Fibroblast of skin of scalp (primary cell): ENCODE measurements around the gene MAP3K14.
A peak's percentile ranks its signal among the peaks of the same experiment; 100 is the strongest.
"Not testable (repeated sequence)": the region's sequence is repeated elsewhere in the genome, so short reads cannot be mapped to it uniquely, and the experiment has no call there.

ENCODE experiments used
- DNase-seq: peaks from one replicate; pipeline ENCODE4 v3.0.0-alpha.2; 2013

MAP3K14 gene

DNA sequence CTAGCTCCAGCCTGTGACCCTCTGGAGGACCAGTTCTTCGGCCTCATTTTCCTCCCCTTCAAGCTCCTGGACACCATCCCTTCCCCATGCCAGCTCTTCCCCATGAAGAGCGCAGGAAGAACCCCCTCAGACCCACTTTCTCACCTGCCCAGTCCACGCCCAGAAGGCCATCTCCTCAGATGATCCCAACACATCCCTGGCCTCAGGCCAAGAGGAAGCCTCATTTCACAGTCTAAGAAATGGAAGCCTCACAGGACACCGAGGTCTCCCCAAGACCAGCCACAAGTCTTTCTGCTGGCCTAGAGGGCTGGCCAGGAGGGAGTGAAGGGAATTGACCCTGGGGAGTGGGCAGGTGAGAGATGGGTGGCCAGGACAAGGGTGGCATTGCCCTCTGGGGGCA, 62.9 kb downstream of the MAP3K14 start:
- no peak for DNase-seq

GRCh38 chr17:45253237-45253636, 63.6 kb downstream of the MAP3K14 start:
- not testable (repeated sequence) for DNase-seq

DNA sequence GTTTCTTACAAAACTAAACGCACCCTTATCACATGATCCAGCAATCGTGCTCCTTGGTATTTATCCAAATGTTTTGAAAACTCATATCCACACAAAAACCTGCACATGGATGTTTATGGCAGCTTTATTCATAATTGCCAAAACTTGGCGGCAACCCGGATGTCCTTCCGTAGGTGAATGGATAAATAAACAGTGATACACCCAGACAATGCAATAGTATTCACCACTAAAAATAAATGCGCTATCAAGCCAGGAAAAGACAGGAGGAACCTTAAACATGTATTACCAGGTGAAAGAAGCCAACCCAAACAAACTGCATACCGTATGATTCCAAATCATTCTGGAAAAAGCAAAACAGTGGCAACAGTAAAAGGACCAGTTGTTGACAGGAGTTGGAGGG, 64.9 kb downstream of the MAP3K14 start:
- DNase-seq = no peak

GRCh38 chr17:45248132-45248957, 68.5 kb downstream of the MAP3K14 start:
- no peak for DNase-seq

GRCh38 chr17:45247429-45248131, 69.2 kb downstream of the MAP3K14 start:
- peak; percentile 35 for DNase-seq

DNA sequence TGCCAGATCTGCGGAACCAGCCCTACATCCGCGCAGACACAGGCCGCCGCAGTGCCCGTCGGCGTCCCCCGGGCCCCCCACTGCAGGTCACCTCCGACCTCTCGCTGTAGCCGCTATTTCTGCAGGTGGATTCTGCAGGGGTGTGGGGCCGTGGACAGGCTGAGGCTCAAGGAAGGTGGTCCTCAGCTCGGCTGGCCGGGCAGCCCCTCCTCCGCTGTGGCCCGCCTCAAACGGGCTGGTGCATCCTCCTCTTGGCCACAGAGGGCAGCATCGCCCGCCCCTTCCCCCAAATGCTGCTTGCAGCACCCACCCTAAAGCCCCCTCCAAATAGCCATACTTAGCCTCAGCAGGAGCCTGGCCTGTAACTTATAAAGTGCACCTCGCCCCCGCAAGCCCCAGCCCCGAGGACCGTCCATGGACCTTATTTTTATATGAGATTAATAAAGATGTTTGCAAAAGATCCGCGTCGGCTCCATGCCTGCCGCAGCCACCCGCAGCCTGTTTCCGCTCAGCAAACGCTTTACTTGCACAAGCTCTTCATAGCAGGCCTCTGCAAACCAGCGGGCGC, 69.9 kb downstream of the MAP3K14 start:
- peak; percentile 23 for DNase-seq

- no peak for DNase-seq
Observed at GRCh38 chr17:45246338-45246737, 70.5 kb downstream of the MAP3K14 start.

DNA sequence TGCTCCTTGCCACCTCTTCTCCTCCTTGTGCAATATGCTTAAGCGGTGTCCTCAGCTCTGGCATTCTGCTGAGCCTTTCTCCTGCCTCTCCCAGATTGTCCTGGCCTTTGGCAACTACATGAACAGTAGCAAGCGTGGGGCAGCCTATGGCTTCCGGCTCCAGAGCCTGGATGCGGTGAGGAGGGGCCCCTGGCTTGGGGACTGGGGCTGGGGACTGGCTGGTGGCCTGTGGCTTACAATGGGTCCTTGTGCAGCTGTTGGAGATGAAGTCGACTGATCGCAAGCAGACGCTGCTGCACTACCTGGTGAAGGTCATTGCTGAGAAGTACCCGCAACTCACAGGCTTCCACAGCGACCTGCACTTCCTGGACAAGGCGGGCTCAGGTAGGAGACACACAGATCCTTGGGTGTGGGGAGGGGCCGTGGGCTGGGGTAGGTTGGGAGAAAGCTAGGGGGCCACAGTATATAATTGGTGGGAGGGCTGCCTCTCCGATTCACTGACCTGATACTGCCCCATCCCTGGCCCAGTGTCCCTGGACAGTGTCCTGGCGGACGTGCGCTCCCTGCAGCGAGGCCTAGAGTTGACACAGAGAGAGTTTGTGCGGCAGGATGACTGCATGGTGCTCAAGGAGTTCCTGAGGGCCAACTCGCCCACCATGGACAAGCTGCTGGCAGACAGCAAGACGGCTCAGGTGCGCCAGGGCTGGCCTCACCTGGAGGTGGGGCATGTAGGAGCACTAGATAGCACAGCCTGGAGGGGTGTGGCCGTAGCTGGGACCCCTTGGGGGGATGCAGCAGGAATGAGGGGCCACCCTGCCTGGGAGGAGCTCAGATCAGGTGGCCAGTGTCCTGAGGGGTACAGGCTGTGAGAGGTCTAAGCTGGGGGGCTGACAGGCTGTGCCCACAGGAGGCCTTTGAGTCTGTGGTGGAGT, 71.8 kb downstream of the MAP3K14 start:
- DNase-seq = no peak

GRCh38 chr17:45243750-45244149, 73.1 kb downstream of the MAP3K14 start:
- no peak for DNase-seq

- no peak for DNase-seq
Observed at GRCh38 chr17:45242029-45242414, 74.8 kb downstream of the MAP3K14 start.

DNA sequence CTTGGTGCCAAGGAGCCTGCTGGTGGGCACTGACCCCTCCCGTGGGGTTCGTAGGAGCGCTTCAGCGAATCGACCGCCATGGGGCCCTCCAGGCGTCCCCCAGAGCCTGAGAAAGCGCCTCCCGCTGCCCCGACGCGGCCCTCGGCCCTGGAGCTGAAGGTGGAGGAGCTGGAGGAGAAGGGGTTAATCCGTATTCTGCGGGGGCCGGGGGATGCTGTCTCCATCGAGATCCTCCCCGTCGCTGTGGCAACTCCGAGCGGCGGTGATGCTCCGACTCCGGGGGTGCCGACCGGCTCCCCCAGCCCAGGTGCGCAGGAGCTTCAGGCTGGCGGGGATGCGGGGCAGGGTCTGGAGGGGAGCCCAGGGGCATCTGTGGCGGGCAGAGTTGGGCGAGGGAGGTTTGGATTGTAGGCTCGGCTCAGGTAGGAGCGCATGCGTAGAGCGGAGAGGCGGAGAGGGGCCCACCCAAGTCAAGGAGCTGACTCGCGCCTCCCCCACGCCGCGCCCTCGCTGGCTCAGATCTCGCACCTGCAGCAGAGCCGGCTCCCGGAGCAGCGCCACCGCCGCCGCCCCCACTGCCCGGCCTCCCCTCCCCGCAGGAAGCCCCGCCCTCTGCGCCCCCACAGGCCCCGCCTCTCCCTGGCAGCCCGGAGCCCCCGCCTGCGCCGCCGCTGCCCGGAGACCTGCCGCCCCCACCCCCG, 75.3 kb downstream of the MAP3K14 start:
- no peak for DNase-seq

DNA sequence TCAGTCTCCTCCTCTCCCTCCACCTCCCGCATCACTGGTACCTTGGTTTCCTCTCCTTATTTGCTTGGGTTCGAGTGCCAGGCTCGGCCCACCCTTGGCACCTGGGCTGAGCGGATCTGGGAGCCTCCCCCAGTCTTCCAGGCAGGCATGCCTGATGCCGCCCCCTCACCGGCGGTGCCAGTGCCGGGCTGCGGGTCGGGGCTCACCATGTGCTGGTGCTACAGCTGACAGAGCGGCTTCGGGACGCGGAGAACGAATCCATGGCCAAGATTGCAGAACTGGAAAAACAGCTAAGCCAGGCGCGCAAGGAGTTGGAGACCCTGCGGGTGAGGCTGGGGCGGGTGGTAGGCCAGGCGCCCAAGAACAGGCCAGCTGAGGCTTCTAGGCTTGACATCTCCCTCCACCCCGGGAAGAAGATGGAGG, 75.9 kb downstream of the MAP3K14 start:
- DNase-seq = no peak

DNA sequence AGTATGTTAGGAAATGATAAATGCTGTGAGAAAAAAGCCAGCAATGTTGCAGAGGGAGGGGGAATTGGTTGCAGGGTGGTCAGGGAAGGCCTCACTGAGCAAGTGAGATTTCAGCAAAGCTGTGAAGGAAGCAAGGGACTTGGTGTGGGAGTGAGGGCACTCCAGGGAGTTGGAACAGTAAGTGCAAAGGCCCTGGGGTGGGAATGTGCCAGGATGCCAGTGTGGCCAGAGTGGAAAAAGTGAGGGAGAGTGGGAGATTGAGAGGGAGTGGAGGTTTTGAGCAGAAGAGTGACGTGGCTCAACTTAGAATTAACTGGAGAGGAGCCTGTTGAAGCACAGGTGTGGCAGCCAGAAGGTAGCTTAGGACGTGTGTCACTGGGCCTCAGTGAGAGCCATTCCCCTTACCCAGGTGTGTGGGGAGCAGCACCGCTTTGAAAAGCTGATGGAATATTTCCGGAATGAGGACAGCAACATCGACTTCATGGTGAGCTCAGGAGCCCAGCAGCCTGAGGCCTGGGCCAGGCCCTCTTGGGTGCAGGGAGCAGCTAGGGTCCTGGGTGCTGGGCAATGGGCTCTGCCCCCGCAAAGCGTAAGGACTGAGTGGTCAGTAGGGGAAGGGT, 78.6 kb downstream of the MAP3K14 start:
- no peak for DNase-seq

DNA sequence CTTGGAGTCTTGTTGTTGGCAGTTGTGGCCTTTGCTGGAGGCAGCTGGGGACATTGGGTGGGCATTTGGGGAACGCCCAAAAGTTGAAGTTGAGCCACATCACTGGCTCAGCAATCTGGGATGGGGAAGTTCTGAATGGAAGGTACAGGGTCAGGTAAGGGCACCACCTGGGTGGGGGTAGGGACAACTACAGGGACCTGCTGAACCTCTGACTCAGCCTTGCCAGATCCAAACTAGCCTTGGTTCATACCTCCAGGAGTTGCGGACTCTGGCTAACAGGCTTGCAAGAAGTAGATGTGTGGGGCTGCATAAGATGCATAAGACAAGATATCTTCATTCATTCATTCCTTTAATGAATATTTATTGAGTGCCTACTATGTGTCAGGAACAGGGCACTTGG, 79.1 kb downstream of the MAP3K14 start:
- DNase-seq = no peak

DNA sequence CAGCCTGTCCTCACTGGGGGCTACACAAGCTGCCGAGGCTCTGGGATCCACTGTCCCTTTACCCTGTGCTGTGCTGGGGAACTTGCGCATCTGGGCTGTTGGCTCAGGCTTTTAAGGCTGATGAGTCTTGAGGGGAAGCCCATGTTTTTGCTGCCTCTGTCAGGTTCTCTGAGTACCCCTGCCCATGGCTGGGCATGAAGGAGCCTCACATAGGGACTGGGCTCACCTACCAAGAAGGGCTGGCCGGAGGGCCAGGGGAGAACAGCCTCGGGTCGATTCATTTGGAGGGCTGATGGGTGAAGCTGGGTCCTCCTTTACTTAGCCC, 80.6 kb downstream of the MAP3K14 start:
- DNase-seq = no peak

DNA sequence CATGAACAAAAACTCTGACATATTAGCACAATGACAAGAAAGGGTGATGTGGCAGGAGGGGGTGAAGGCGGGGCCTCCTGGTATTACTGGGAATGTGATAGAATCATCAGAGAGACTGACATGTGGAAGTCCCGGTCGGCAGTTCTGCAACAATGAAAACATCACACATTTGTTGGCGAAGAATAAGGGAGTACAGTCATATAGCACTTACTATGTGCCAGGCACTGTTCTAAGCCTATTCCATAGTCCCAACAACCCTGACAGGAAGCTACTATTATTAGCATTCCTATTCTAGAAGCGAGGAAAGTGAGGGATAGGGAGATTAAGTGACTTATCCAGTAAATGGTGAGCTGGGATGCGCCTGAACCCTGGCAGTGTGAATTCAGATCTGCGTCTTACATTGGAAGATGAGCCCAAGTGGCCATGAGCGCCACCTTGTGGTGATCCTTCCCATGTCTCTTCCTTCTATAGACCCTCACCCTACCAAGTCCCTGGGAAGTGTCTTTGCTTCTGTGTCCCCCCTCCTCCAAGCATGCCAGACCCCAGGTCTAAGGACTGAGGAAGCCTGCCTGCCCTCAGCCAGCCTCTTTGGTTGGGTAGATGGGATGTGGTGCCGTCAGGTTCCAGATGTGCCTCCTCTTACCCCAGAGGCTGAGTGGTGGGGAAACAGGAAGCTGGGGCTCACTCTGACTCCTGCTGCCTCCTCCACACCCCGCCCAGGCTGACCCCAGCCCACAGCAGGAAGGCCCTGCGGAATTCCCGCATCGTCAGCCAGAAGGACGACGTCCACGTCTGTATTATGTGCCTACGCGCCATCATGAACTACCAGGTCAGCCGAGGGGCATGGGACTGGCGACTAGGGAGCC, 81.2 kb downstream of the MAP3K14 start:
- DNase-seq = peak; percentile 70

- peak; percentile 14 for DNase-seq
Observed at GRCh38 chr17:45234641-45235415, 82.0 kb downstream of the MAP3K14 start.

DNA sequence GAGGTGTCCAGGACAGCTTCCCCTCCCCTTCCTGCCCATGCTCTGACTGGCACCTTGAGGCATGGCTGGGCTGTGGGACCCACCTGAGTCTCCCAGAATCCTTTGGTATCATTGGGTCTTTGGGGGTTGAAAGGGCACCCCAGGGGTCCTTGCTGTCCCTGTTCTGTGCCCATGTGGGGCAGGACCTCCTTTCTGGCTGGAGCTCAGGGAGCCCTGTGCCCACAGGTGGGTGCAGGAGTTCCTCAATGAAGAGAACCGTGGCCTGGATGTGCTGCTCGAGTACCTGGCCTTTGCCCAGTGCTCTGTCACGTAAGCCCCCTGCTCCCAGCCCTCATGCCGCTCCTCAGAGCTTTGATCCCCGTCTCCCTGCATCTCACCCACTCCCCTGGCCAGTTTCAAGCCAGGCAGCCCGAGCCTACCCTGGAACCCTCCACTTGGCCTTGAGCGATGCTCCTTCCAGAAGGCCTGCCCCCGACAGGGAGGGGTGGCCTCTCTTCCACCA, 83.3 kb downstream of the MAP3K14 start:
- DNase-seq = no peak
